ENCODE data around the gene POLR1B.
"Not testable (repeated sequence)": the region's sequence is repeated elsewhere in the genome, so short reads cannot be mapped to it uniquely, and the experiment has no call there.

POLR1B gene

GRCh38 chr2:112541315-112542122, 746 bp upstream of the POLR1B start:
- peak; percentile 87 for DNase-seq (ENCODE audit: low spot score)

- DNase-seq (ENCODE audit: low spot score) = peak; percentile 11
These were observed 858 bp downstream of the POLR1B start for GRCh38 chr2:112542984-112543661.

- DNase-seq (ENCODE audit: low spot score) = no peak
These were observed 5.1 kb downstream of the POLR1B start for GRCh38 chr2:112547333-112547732.

GRCh38 chr2:112548980-112549379, 6.7 kb downstream of the POLR1B start:
- no peak for DNase-seq (ENCODE audit: low spot score)

GRCh38 chr2:112566104-112566503, 23.8 kb downstream of the POLR1B start:
- no peak for DNase-seq (ENCODE audit: low spot score)

- not testable (repeated sequence) for DNase-seq (ENCODE audit: low spot score)
These were observed 24.2 kb downstream of the POLR1B start for GRCh38 chr2:112566508-112566907.

- no peak for DNase-seq (ENCODE audit: low spot score)
These were observed 29.7 kb downstream of the POLR1B start for GRCh38 chr2:112572005-112572404.

GRCh38 chr2:112577756-112578155, 35.5 kb downstream of the POLR1B start:
- no peak for DNase-seq (ENCODE audit: low spot score)

- DNase-seq (ENCODE audit: low spot score) = no peak
These were observed 37.0 kb downstream of the POLR1B start for GRCh38 chr2:112579241-112579640.

GRCh38 chr2:112580084-112580483, 37.8 kb downstream of the POLR1B start:
- DNase-seq (ENCODE audit: low spot score) = no peak

- DNase-seq (ENCODE audit: low spot score) = peak; percentile 20
These were observed 40.1 kb downstream of the POLR1B start for GRCh38 chr2:112582314-112582746.

GRCh38 chr2:112583497-112584133, 41.4 kb downstream of the POLR1B start:
- DNase-seq (ENCODE audit: low spot score) = no peak

GRCh38 chr2:112584134-112584890, 42.0 kb downstream of the POLR1B start, which contains the start of gene CHCHD5:
Gene CHCHD5, plus strand, starts transcription at chr2:112584609. Its CDS starts 39 bp downstream, at chr2:112584648.
- DNase-seq (ENCODE audit: low spot score) = peak; percentile 89

- no peak for DNase-seq (ENCODE audit: low spot score)
These were observed 42.6 kb downstream of the POLR1B start for GRCh38 chr2:112584891-112585250.

GRCh38 chr2:112585400-112585799, 43.1 kb downstream of the POLR1B start:
- DNase-seq (ENCODE audit: low spot score) = no peak

GRCh38 chr2:112585873-112586464, 43.7 kb downstream of the POLR1B start:
- no peak for DNase-seq (ENCODE audit: low spot score)

GRCh38 chr2:112588611-112589045, 46.4 kb downstream of the POLR1B start:
- DNase-seq (ENCODE audit: low spot score) = no peak

- DNase-seq (ENCODE audit: low spot score) = no peak
These were observed 49.1 kb downstream of the POLR1B start for GRCh38 chr2:112591413-112591812.

- DNase-seq (ENCODE audit: low spot score) = no peak
These were observed 51.5 kb downstream of the POLR1B start for GRCh38 chr2:112593736-112594135.

- DNase-seq (ENCODE audit: low spot score) = no peak
These were observed 55.5 kb downstream of the POLR1B start for GRCh38 chr2:112597537-112598322.

GRCh38 chr2:112600634-112601033, 58.4 kb downstream of the POLR1B start:
- no peak for DNase-seq (ENCODE audit: low spot score)

Data from iPS-NIHi11 (cell line).